ENCODE results near the gene SERPINA1.

SERPINA1 gene

GRCh38 chr14:94330857-94331256 is 57.5 kb downstream of the SERPINA1 start:
- Histone ChIP-seq H3K4me1 (ENCODE audit: control insufficient read depth, insufficient read depth, low read length) (no peaks in the 10 kb centered on the region), H3K9ac (ENCODE audit: low read length in 2 of 2) (no peak overlapping the region), H3K4me3 (ENCODE audit: low read length in 2 of 2) (no peak overlapping the region), H3K36me3 (ENCODE audit: control insufficient read depth in 2 of 2, insufficient read depth in 2 of 2, low read length in 2 of 2) (no peaks in the 10 kb centered on the region), H3K9me3 (ENCODE audit: control insufficient read depth in 2 of 2, low read length in 2 of 2) (peaks cover 0 to 4% of the 10 kb centered on the region in 2 donors), H3K27ac (ENCODE audit: low read length) (no peak overlapping the region), H3K27me3 (ENCODE audit: control insufficient read depth in 1 of 2, insufficient read depth in 2 of 2, low read length in 2 of 2) (no peaks in the 10 kb centered on the region)

GRCh38 chr14:94330432-94330831 is 58.0 kb downstream of the SERPINA1 start:
- peaks cover 0 to 4% of the 10 kb centered on the region in 2 donors for H3K9me3 ChIP-seq (ENCODE audit: control insufficient read depth in 2 of 2, low read length in 2 of 2)
- H3K4me3 ChIP-seq (ENCODE audit: low read length in 2 of 2) = no peak overlapping the region
- no peak overlapping the region for H3K9ac ChIP-seq (ENCODE audit: low read length in 2 of 2)
- H3K27me3 ChIP-seq (ENCODE audit: control insufficient read depth in 1 of 2, insufficient read depth in 2 of 2, low read length in 2 of 2) = no peaks in the 10 kb centered on the region
- no peaks in the 10 kb centered on the region for H3K36me3 ChIP-seq (ENCODE audit: control insufficient read depth in 2 of 2, insufficient read depth in 2 of 2, low read length in 2 of 2)
- H3K27ac ChIP-seq (ENCODE audit: low read length) = no peak overlapping the region
- no peaks in the 10 kb centered on the region for H3K4me1 ChIP-seq (ENCODE audit: control insufficient read depth, insufficient read depth, low read length)

- no peak overlapping the region for H3K4me3 ChIP-seq (ENCODE audit: low read length in 2 of 2)
- no peaks in the 10 kb centered on the region for H3K4me1 ChIP-seq (ENCODE audit: control insufficient read depth, insufficient read depth, low read length)
- H3K36me3 ChIP-seq (ENCODE audit: control insufficient read depth in 2 of 2, insufficient read depth in 2 of 2, low read length in 2 of 2) = no peaks in the 10 kb centered on the region
- H3K9ac ChIP-seq (ENCODE audit: low read length in 2 of 2) = no peak overlapping the region
- H3K27me3 ChIP-seq (ENCODE audit: control insufficient read depth in 1 of 2, insufficient read depth in 2 of 2, low read length in 2 of 2) = no peaks in the 10 kb centered on the region
- peaks cover 0 to 4% of the 10 kb centered on the region in 2 donors for H3K9me3 ChIP-seq (ENCODE audit: control insufficient read depth in 2 of 2, low read length in 2 of 2)
- H3K27ac ChIP-seq (ENCODE audit: low read length) = no peak overlapping the region
These were observed 58.5 kb downstream of the SERPINA1 start for GRCh38 chr14:94329857-94330256.

- H3K27me3 ChIP-seq (ENCODE audit: control insufficient read depth in 1 of 2, insufficient read depth in 2 of 2, low read length in 2 of 2) = no peaks in the 10 kb centered on the region
- H3K9ac ChIP-seq (ENCODE audit: low read length in 2 of 2) = no peak overlapping the region
- no peak overlapping the region for H3K4me3 ChIP-seq (ENCODE audit: low read length in 2 of 2)
- no peak overlapping the region for H3K27ac ChIP-seq (ENCODE audit: low read length)
- H3K9me3 ChIP-seq (ENCODE audit: control insufficient read depth in 2 of 2, low read length in 2 of 2) = peaks cover 0 to 4% of the 10 kb centered on the region in 2 donors
- no peaks in the 10 kb centered on the region for H3K4me1 ChIP-seq (ENCODE audit: control insufficient read depth, insufficient read depth, low read length)
- no peaks in the 10 kb centered on the region for H3K36me3 ChIP-seq (ENCODE audit: control insufficient read depth in 2 of 2, insufficient read depth in 2 of 2, low read length in 2 of 2)
These were observed 60.2 kb downstream of the SERPINA1 start for GRCh38 chr14:94328196-94328595.

Data from stomach smooth muscle (tissue), 2 donors.